CD1c-positive myeloid dendritic cell (primary cell): ENCODE measurements around the gene ATP6V0A4.
"Not testable (repeated sequence)": the region's sequence is repeated elsewhere in the genome, so short reads cannot be mapped to it uniquely, and the experiment has no call there.

ENCODE experiments used
- DNase-seq: peaks from one replicate; pipeline ENCODE4 v3.0.0-alpha.2; 2016; ENCODE audit errors: extremely low spot score

The ATP6V0A4 gene

DNA sequence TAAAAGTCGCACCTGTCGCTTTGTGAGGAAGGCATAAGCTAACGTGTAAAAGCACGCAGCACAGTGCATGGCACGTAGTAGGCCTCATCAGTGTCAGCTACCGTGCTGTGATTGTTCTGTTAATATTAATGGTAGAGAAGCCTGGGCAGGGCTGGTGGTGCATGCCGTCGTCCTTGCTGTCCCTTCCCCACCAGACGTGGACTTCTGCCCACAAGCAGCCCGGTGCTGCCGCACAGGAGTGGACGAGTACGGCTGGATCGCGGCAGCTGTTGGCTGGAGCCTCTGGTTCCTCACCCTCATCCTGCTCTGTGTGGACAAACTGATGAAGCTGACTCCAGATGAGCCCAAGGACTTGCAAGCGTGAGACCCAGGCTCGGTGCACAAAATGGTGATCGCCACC is 4.7 kb upstream of the ATP6V0A4 start:
- DNase-seq, result no peak

DNA sequence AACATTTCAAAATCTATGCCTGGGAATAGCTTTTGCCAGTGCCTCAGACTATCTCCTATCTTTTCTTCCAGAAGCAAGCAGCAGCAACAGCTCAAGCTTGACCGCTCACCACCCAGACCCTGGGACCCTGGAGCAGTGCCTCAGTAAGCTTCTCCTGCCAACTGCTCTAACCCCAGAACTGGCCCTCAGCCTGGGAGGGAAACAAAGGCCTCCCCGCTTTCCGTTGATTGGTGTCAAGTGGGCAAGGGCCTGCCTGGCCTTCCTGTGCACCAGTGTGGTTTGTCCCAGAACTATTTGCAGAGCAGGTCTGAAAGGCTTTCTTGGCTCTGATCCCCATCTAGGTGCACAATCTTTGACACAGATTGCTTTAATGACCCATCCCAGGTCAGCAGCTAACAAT is 3.3 kb upstream of the ATP6V0A4 start:
- no peak for DNase-seq

DNA sequence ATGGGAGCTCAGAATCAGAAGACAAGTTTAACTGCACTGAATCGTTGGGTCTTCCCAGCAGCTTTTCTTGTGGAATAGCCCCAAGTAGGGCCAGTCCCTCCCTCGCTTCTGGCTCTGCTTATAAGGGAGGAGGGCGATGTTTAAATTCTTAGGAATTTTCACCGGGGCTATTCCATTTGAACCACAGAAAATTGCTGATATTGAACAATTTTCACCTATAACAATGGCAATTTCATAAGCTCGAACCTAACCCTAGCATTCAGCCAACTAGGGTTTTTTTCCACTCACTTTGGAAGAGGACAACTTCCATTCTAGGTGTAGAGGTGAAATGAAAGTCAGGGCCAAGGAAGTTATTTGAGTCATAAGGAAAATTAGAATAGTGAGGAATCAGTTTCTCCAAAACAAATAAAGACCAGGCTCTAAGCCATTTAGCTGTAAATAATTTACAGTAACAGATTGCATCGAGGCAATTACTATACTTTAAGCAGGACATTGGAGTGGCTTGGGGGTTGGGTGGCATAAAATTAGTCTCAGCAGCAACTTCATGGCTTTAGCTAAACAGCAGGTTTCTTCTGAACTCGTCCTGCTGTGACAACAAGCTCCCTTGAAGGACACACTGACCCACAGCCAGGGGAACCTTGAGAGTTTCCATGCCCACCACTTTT is 1.5 kb upstream of the ATP6V0A4 start:
- no peak for DNase-seq

DNA sequence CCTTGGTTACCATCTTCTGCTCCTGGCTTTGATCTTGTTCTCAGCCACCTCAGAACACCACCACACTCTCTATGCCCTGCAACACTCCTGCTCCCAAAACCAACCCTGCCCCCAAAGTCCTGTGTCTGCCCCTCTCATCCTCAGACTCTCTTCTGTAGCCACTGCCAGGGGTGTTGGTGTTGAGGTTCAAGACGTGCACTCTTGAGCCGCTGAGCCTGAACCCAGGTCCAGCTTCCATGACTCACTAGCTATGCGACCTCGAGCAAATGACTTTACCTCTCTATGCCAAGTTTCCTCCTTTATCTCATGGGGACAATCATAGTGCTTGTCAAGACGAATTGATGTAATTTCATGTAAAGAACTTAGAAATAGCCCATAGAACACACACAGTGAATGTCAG is 840 bp upstream of the ATP6V0A4 start:
- no peak for DNase-seq

DNA sequence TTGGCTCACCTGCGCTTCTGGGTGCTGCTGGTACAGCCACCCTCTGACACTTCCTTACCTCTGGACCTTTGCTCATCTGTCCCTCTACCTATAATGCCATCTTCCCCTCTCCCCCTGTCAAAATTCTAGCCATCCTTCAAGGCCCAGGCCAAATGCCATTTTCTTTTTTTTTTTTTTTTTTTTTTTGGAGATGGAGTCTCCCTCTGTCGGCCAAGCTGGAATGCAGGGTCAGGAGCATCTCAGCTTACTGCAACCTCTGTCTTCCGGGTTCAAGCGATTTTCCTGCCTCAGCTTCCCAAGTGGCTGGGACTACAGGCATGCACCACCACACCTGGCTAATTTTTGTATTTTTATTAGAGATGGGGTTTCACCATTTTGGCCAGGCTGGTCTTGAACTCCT is 950 bp downstream of the ATP6V0A4 start:
- DNase-seq, result not testable (repeated sequence)

DNA sequence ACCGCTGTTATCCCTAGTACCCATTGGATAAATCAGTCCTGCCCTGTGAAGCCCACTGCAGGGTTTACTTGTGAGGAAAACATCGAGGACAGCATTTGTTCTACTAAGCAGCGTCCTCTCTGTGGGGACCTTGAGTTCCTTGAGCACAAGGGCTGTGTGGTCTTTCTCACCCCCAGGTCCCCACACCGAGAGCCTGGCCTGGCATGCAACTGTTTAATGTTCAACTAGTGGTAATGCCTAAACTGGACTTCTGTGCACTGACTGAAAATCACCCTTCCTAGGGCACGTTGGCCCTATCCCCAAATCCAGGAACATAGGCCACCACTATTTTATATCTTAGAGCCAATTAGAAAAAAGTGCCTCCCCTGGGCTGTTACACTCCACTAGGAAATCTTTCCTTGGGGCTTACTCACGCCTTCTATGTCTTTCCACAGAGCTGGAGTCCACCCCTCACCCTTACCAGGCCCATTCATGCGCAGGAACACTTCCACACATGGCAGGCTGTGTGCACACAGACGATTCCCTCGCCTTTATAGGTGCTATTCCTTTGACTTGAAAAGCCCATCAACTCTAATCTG is 1.9 kb downstream of the ATP6V0A4 start:
- DNase-seq, result no peak

DNA sequence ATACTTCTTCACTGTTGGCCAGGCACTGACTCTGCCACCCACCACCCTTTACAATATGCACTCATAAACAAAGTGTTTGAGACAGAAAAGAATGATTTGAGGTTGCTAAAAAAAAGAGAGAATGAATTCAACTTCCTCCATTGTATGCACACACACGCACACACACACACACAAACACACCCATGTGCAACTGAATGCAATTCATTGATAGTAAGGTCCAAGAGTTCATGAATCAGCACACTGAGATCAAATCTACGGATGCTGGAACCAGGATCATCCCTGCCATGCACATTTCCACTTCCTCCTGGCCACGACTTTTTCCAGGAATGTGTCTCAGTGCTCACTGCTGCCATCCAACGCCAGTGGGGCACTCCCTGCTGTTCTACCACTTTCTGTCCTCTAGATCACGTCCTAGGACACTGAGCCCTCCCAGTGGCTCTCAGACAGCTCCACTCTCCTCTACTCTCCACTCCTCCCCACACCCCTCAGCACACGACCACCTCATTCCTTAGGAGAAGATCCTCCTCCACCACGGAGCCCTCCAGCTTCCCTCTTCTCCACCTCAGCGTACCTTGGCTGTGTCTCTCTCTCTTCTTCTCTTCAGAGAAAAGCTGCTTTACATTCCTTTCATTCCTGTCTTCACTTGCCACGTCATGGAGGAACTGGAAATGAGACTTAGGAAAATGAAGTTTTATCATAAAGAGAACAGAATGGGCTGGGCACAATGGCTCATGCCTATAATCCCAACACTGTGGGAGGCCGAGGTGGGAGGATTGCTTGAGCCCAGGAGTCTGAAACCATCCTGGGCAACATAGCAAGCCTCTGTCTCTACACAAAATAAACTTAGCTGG is 12.2 kb downstream of the ATP6V0A4 start:
- no peak for DNase-seq

DNA sequence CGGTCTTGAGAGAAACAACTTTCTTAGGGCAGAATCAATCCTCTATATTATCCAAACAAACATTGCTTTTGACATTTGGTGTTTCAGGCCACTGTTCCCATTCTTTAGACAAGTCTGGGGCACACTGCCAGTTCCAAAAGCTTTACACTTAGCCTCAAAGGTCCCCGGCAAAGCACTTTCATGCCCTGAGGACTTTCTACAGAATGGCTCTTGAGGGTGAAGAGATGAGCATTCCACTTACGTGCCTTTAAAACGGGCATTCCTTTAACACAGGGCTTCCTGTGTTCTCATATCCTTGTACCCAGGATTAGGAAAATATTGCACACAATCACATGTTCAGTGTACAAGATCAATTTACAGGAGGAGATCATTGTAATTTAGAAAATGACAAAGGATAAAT is 13.3 kb downstream of the ATP6V0A4 start:
- DNase-seq, result no peak

DNA sequence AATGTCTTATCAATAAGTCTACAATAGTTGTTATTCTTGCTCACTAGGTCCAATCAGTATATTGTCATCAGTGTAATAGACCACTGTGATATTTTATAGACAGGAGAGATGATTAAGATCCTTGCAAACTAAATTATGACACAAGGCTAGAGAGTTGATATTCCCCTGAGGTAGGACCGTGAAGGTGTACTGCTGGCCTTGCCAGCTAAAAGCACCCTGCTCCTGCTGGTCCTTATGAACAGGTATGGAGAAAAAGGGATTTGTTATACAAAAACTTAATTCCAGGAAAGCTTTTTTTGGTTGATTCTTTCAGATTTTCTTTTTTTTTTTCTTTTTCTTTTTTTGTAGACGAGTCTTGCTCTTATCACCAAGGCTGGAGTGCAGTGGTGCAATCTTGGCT is 17.0 kb downstream of the ATP6V0A4 start:
- DNase-seq, result no peak

DNA sequence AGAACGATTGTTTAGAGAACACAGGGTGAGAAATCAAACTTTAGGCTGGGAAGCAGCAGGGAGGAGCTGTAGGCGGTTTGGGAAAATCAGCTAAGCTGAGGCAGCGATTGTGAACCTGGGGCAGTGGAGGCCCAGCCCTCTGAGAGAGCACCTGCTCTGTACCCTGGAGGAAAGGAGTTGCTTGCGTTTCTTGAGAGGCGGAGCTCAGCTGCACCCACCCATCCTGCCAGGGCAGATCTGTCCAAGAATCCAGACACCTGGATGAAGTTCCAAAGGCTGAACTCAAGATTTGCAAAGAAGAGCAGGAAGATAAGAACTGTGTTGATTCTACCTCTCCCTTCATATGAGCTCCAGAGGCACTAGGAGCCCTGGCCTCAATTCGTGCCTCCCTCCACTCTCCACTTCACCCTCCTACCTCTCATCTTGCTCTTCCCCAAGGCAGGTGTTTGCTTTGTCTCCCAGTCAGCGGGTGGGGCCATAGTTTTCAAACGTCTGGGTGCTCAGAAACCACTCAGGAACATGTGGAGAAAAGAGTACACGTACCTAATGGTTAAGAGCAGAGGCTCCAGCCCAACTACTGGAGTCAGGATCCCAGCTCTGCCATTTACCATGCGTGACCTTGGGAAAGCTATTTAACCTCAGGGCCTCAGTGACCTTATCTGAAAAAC is 21.7 kb downstream of the ATP6V0A4 start:
- DNase-seq, result no peak

DNA sequence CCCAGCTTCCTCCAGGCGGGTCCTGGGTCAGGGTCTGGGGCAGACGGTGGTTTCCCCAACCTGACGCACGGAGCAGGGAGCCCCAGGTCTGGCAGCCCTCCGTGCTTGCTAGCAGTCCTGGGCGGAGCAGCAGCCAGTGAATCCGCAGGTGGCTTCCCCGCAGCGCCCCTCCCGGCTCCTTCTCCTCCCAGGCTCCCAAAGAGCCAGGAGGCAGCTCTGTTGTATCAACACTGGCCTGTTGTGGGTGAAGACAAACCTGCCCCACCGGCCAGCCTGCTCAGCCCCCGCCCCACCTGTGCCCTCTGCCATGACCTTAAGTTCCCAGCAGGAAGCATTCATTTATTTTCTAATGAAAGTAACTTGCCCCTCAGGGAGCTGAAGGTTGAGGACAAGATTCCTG is 24.2 kb downstream of the ATP6V0A4 start:
- no peak for DNase-seq

DNA sequence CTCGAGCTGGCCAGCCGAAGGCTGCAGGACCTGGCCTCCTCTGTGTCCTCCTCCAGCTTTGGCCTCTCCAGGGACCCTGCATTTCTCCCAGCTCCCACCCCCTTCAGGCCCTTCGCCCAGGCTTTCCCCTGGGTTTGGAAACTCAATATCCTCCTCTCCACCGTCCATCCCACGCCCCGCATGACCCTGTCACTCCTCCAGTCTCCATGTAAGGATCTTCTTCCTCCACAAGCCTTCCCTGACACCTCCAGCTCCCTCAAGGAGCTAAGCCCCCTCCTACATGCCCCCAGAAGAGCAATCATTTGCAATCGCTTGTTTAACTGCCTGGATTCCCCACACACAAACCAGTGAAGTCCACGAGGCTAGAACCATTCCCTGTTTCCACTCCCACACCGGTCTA is 24.8 kb downstream of the ATP6V0A4 start:
- no peak for DNase-seq

DNA sequence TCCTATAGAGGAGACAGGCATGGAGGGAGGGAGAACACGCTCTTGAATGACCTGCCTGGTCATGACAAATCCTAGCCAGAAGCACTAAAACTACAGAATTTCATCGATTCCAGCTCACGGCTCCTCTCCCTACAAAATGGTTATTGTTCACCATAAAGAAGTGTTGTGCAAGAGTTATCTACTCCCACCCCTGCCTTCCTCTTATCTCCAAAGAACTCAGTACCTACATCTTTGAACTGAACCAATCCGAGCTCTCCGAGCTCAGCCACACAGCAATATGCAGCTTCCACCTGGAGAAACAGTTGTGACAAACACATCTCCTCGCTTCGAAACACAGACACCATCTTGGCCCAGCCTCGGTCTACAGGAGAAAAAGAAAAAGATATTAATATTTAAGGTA is 27.1 kb downstream of the ATP6V0A4 start:
- DNase-seq, result no peak

DNA sequence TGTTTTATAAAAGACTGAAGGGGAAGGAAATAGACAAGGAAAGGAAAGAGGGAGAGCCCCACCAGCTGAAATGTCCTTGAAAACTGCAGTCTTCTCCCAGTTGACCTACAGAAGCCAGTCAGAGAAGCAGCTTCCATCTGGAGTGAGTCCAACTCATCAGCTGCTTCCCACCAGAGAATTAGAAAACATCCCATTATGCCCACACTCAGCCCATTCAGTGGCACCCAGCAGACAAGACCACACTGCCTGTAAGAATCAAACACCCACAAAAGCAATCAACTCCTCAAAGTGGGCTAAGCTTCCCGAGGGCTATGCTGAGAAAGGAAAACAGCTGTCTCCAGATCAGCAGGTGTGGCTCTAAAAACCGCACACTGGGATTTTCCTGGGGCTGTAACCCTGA is 29.8 kb downstream of the ATP6V0A4 start:
- DNase-seq, result no peak

DNA sequence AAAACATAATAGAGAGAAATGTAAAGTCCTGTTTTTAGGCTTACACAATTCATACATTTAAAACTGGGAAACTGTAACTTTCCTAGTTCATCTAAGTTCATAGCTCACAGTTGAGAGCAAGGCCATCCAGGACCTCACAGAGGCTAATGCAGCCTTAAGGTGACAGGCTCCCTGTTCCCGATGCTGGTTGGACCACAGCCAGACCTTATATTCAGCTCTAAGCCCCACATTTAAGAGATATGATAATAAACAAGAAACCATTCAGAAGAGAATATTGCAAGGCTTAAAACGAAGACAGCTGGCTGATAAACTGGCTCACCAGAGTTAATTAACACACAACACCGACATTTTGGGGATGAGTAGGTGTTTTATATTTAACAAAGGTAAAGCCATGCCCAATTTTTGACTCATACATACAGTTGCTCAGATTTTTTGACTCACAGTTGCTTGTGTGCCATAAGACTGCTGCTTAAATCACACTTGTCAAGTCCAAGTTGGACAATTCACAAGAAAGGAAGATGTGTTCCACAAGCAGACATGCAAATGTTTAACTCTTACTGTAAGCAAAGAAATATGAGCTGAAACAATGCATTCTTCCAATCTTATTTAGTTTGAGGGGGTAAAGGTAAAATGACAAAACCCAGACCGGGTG is 41.3 kb downstream of the ATP6V0A4 start:
- no peak for DNase-seq

DNA sequence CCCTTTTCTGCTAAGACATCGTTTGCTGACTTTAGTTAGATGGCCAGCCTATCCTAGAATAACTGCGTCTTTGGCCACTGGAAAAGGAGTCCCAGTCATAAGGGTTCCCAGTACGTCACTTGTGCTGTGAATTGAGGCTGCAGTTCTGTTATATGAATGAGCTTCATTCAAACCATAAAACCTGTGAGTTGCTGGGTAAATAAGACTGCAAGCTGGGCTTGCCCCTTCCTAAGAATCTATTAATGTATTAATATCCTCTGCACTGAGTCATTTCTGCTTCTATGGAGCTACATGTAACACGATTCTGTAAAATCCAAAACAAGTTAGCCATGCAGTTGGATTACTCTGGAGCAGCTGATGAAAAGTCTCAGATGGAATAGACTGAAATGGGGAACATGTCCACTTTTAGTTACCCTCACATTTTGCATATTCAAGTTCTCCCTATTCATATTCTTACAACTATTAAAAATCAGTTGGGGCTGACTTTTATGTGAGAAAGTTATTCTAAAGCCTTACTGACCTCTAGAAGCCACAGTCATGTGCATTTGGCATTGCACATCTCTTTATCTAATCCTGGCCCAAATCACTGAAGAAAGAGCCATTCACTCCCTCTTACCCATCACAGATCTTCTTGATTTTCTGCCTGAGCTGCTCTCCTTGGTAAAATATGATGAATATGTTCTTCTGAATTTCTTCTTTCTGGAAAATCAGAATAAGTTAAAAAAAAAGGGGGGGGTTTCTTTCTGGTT is 42.0 kb downstream of the ATP6V0A4 start:
- no peak for DNase-seq

DNA sequence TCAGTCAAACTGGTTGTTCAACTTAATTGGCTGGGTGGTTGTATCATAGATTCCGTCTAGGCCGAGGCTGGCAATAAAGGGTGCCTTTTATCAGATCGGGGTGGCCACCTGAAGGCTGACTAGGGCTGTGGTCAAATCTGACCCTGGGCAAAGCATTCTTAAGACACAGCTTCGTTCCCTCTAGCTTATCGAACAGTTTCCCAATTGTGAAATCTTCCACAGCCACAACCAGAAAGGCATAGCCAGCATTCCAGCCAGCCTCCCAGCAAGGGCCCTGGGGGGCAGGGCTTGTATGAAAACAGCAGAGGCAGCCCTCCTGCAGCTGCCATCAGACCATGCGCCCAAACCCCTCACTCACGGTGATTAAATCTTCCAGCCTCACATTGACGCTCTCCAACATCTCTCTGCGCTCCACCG is 42.7 kb downstream of the ATP6V0A4 start:
- DNase-seq, result no peak

DNA sequence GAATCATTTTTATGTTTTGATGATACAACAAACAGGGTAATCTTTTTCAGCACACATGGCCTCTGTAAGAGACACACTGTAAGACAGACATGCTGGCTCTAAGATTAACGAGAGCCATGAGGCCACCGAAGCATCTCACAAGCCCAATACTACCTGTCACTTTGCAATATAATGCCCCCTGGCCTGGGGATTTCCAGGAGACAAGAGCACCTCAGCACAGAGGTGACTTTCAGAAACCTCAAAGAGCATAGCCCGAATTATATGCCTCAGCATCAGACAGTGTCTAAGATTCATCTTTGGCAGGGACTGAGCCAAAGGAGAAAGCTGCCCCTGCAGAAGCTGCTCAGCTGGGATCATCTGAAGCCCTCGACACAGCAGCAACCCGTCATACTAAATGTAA is 44.4 kb downstream of the ATP6V0A4 start:
- no peak for DNase-seq

DNA sequence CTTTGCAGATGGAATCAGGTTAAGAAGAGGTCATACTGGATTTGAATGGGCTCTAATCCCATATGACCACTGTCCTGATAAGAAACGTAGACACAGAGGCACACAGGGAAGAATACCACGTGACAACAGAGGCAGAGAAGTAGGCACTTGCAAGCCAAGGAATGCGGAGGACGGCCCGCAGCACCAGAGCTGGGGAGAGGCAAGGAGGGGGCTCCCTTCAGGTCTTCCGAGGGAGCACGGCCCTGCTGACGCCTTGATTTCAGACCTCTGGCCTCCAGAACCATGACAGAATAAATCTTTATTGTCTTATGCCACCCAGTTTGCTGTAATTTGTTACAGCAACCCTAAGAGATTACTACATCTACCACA is 44.9 kb downstream of the ATP6V0A4 start:
- DNase-seq, result no peak

DNA sequence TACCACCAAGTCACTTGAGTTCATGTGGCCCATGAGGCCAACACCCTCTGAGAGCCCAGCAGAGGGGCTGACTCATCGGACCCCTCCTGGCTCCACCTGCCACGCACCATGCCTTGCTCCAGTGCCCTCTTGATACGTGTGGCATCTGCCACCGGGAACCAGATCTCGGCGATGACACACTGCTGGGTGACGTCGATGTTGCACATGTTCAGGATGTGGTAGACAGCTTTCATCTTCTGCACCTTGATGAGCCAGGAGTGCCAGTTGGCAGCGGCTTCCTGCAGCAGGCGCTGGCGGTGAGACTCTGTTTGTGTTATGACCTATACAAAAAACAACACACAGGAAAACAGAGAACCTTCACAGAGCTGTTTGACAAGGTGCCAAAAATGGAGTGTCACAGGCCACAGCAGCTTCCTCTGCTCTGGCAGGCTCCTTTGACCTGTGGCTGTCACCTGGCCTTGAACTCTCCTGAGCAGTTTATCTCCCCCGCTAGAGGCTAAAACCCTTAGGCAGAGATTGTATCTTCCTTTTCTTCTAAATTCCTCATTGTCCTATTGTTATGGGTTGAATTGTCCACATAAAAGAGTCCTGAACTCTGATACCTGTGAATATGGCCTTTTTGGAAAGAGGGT is 45.4 kb downstream of the ATP6V0A4 start:
- DNase-seq, result peak; percentile 62

DNA sequence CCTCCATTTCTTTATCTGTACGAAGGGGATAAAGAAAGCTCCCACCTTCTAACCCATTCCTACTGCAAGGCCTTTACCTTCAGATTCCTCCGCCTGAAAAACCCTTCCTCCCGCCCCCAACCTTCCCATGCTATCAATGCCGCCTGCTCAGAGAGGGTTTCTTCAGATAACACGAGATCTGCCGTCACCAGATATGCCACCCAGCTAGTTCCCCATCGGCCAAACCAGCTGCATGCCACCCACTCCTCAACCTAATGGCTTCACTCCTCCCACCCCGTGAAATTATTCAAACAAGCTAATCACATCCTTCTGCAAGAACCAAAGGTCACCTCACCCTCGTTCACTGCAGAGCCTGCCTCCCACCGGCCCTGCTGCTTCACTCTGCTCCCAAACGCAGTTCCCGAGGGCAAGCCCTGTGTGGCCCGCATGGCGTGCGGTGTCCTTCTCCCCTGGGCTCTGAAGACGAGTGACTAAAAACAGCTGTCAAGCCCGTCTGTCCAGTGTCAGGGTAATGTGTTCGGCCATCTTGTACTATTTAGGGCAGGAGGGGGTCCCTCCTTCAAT is 47.0 kb downstream of the ATP6V0A4 start:
- DNase-seq, result no peak
